Panc1 (cell line): ENCODE results near the gene C1QTNF1. TPM values are rescaled to one million over a fixed set of nuclear protein-coding genes. Genes with fewer than 3 reads are reported as not detected.

ENCODE experiments used
- ATAC-seq: fragments of 200-7000 bp; cut with Tn5 transposase; 2 replicates; pipeline ENCODE4 v1.9.1; 2020; ENCODE audit warnings: mild to moderate bottlenecking, moderate library complexity
- BruUV-seq: library from RNA; stranded (reverse); fragments of 400-500 nt; replicated peaks from 2 replicates; lab custom pipeline; 2021; lab: Mats Ljungman, UMichigan
- CTCF ChIA-PET: fragments of 300-600 bp; sonication (Branson Sonifier 250); formaldehyde crosslinking; loops from one replicate; lab custom pipeline; 2022; ENCODE audit warnings: antibody characterized with exemption; lab: Charles Lee
- POLR2A ChIA-PET: fragments of 300-600 bp; sonication (Branson Sonifier 250); formaldehyde crosslinking; loops from one replicate; lab custom pipeline; 2022; ENCODE audit warnings: antibody characterized with exemption; lab: Charles Lee
- DNase-seq: peaks from one replicate; pipeline ENCODE4 v3.0.0-alpha.2; 2010; ENCODE audit warnings: low read depth, low spot score
- H3K27ac ChIP-seq: 2 replicates; pipeline ENCODE4 v1.5.1; 2011; ENCODE audit warnings: mild to moderate bottlenecking, low read length, inconsistent platforms
- H3K27me3 ChIP-seq: fragments of 200-500 bp; sonication (Bioruptor generic); 2 replicates; pipeline ENCODE4 v1.6.0; 2014; ENCODE audit warnings: low read length, inconsistent platforms; ENCODE audit not compliant: control insufficient read depth, insufficient read depth
- H3K36me3 ChIP-seq: fragments of 200-500 bp; sonication (Bioruptor generic); 2 replicates; pipeline ENCODE4 v1.5.1; 2014; ENCODE audit warnings: inconsistent platforms, mild to moderate bottlenecking, low read length, moderate library complexity; ENCODE audit not compliant: control insufficient read depth, insufficient read depth
- H3K4me1 ChIP-seq: 2 replicates; pipeline ENCODE4 v1.5.1; 2011; ENCODE audit warnings: inconsistent platforms, mild to moderate bottlenecking, low read length, moderate library complexity; ENCODE audit not compliant: control insufficient read depth, insufficient read depth
- H3K4me3 ChIP-seq, 2 experiments: 2 replicates each; pipeline ENCODE4 v1.5.1; 2011 to 2012; ENCODE audit warnings: low read depth in 2 of 2, low read length in 2 of 2, mild to moderate bottlenecking in 2 of 2, inconsistent platforms in 1 of 2, moderate library complexity in 1 of 2
- H3K9me3 ChIP-seq: fragments of 200-500 bp; sonication (Bioruptor generic); 2 replicates; pipeline ENCODE4 v1.5.1; 2014; ENCODE audit warnings: low read depth, mild to moderate bottlenecking, inconsistent platforms, low read length, moderate library complexity; ENCODE audit not compliant: control insufficient read depth, insufficient read depth
- CTCF ChIP-seq: fragments of 450-650 bp; IDR thresholded peaks from 2 replicates; pipeline ENCODE4 v1.5.1; 2017; ENCODE audit warnings: mild to moderate bottlenecking
- POLR2AphosphoS5 ChIP-seq: IDR thresholded peaks from 2 replicates; pipeline ENCODE4 v1.6.1; 2012; ENCODE audit warnings: mild to moderate bottlenecking, low read depth, low read length, moderate library complexity
- REST ChIP-seq, 2 experiments: IDR thresholded peaks; 2 replicates each; pipeline ENCODE4 v1.6.1; 2011 to 2012; ENCODE audit warnings: low read depth in 2 of 2, control low read depth in 1 of 2, low read length in 1 of 2, mild to moderate bottlenecking in 1 of 2, moderate library complexity in 1 of 2; ENCODE audit not compliant: insufficient read depth in 1 of 2
- SIN3A ChIP-seq: IDR thresholded peaks from 2 replicates; pipeline ENCODE4 v1.6.1; 2012; ENCODE audit warnings: low read depth, mild to moderate bottlenecking, low read length, moderate library complexity, borderline replicate concordance; ENCODE audit not compliant: insufficient read depth
- TCF7L2 ChIP-seq: IDR thresholded peaks from 2 replicates; pipeline ENCODE4 v1.6.1; 2011; ENCODE audit warnings: mild to moderate bottlenecking, low read depth, low read length, inconsistent platforms
- in situ Hi-C: cut with HindIII; loops from 2 replicates; pipeline ENCODE4 v1.10.0; 2016; ENCODE audit warnings: low sequenced_read_pairs, low pct_unique_long_range_greater_than_20kb
- intact Hi-C: fragments of 100-400 bp; cut with micrococcal nuclease; formaldehyde crosslinking; loops from one replicate; pipeline ENCODE4 v1.10.0; 2022; ENCODE audit not compliant: unreplicated experiment
- total RNA-seq: library from RNA; stranded (reverse); gene quantifications from one replicate; pipeline ENCODE4 v1.2.1, GENCODE V29; 2021; ENCODE audit not compliant: unreplicated experiment

Gene C1QTNF1
- total RNA-seq, 1 experiment from 2014 or later = 1.5 TPM

- peaks cover 13% of the 10 kb centered on the region; the same call in 1 of the 2 replicates for H3K36me3 ChIP-seq
- no peak overlapping the region for H3K4me3 ChIP-seq
- ATAC-seq (peak; percentile 69), DNase-seq (no peak)
- in situ Hi-C loops (no loop called here), intact Hi-C loops (no loop called here)
- POLR2A ChIA-PET = no interaction called here
- peaks cover 38% of the 10 kb centered on the region for H3K4me1 ChIP-seq
- TF ChIP-seq TCF7L2 (no peak), SIN3A (no peak), CTCF (no peak), REST (IDR thresholded peaks at IDR 0.05; ENCODE audit: insufficient read depth in 1 of 2, low read depth in 2 of 2, low read length in 1 of 2) (no peak), POLR2AphosphoS5 (no peak)
- no peaks in the 10 kb centered on the region for H3K27me3 ChIP-seq
- CTCF ChIA-PET = interaction anchor here (1.4 kb wide), 1 partner anchor 23 kb away, joined by 3 read pairs; no protein-coding TSS in a partner anchor
- no peaks in the 10 kb centered on the region for H3K9me3 ChIP-seq
- H3K27ac ChIP-seq = no peak overlapping the region
- BruUV-seq = no TSS peak
These were observed 18.7 kb upstream of the C1QTNF1 start for GRCh38 chr17:79005063-79005861.

- CTCF ChIA-PET = no interaction called here
- no TSS peak for BruUV-seq
- POLR2A ChIA-PET = no interaction called here
- no peaks in the 10 kb centered on the region for H3K27me3 ChIP-seq
- in situ Hi-C loops = no loop called here
- DNase-seq (no peak), ATAC-seq (no peak)
- H3K36me3 ChIP-seq = peaks cover 13% of the 10 kb centered on the region; the same call in 1 of the 2 replicates
- no peak overlapping the region for H3K4me3 ChIP-seq
- no peak overlapping the region for H3K27ac ChIP-seq
- H3K4me1 ChIP-seq = peaks cover 40% of the 10 kb centered on the region
- no peak for TF ChIP-seq POLR2AphosphoS5
- no peak for TF ChIP-seq CTCF
- no peak for TF ChIP-seq REST (IDR thresholded peaks at IDR 0.05; ENCODE audit: insufficient read depth in 1 of 2, low read depth in 2 of 2, low read length in 1 of 2)
- TF ChIP-seq SIN3A = no peak
- no peak for TF ChIP-seq TCF7L2
- intact Hi-C loops = no loop called here
- H3K9me3 ChIP-seq = no peaks in the 10 kb centered on the region
These were observed 17.9 kb upstream of the C1QTNF1 start for GRCh38 chr17:79006046-79006445.
